Superior temporal gyrus (tissue), 1 donor: ENCODE results near the gene TNPO3.

Source experiments
- DNase-seq: peaks from one replicate; pipeline ENCODE4 v3.0.0-alpha.2; 2016; ENCODE audit errors: extremely low spot score

The TNPO3 gene

DNA sequence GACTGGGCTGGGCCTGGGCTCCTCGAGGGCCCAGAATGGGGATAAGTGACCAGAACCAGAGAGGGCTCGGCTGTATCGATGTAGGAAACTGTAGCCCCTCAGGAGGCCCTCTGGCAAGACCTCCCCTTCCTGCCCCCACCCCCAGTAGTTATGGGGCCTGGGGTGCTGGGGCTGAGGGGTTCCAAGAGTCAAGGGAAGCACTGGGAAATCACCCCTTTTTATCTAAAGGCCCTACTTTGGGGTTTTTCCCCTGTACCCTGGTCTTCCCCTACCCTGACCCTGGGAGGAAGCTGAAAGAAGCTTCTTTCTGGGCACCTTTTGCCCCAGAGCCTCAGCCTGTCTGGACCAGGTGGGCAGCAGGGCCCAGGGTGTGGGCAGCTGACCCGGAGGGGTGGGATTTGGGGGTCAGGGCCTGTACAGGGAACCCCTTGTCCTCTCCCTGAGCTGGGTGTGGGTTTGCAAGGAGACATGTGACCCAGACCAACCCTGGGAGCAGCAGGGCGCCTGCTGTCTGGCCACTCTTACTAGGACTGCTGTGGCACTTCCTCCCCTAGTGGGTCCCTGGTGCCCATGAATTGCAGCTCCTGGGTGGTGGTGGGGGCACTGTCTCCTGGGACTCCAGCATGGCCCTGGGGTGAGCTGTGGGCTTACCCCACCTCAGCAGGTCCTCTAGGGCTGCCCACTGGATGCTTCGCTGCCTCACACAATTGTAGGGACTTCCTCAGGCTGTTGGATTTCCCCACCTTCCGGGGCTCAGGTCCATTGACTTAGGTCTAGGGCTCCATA, 115.6 kb downstream of the TNPO3 start:
- DNase-seq, result no peak

GRCh38 chr7:128938544-128939074, 116.3 kb downstream of the TNPO3 start:
- no peak for DNase-seq

GRCh38 chr7:128937647-128938543, 117.0 kb downstream of the TNPO3 start, which contains the start of gene IRF5:
Gene IRF5 (plus strand): TSS chr7:128937927. CDS start chr7:128942082, 4,155 bp downstream.
- DNase-seq, result no peak

DNA sequence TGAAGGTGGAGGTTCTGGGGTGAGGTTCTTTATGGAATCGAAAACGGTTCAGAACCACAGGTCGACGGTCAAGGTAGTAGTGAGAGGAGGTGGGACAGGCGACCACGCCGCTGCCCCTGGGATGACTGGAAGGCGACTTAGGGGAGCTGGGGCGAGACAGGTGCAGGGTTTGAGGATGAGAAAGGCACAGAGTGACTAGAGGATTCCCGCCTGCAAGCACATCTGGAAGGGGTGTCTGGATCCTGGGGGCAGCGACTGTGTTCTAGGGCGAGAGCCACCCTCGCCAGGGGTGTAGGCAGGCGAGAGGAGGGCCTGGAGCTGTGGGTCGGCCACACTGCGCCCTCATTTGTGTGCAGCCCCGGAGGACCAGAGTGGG, 117.7 kb downstream of the TNPO3 start:
- no peak for DNase-seq

DNA sequence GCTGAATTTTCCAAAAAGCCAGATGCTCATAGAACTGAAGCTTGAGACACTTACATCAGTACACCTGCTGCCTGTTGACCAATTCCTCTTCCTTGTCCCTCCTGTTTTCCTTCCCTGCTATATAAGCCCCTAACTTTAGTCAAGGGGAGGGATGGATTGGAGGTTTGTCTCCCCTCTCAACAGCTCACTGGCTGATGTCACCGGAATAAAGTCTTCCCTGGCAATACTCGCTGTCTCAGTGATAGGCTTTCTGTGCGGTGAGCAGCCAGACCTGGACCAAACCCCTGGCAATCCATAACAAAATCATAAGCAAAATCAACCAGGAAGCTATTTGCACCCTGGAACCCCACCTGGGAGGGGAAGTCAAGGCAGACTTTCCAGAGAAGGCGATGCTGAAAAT, 118.1 kb downstream of the TNPO3 start:
- no peak for DNase-seq

- DNase-seq, result no peak
These were observed 119.6 kb downstream of the TNPO3 start for GRCh38 chr7:128935342-128935730.

DNA sequence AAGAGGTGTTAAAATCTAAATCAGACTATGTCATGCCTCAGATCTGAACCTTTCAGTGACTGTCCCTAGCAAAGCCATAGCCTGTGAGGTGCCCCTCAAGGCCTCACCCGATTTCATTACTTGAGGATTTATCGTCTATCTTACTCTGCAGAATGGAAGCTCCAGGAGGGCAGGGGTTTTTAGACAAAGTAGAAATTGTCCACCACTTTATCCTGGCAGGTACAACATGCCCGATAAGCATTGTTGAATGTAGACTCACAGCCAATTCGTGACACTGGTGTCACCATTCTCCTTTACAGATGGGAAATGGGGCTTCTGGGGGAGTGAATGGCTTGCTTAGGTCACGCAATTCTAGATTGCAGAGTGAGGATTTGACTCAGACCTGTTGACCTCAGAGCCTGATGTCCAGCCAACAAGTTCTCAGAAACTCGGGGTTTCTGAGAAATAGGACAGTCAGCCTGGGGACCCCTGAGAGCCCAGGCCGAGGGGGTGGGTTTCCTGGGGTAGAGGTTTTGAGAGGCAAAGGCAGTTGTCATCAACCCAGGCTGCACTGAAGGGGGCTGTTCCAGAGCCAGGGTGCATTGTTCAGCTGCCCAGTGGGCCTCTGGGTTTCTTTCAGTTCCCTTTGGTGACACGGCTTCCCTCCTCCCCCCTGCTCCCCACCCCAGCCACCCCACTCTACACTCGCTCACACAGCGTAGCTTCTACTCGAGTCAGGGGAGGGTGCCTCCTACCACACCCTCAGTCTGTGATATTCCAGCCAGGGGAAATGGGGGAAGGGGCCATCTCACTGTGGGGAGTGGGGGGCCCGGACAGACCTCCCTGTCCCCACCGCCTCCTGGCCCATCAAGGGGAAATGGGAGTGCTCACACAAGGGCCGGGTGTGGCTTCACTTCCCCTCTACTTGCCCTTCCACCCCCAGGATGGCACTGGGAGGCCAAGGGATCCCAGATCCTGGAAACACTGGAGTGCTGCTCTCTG, 120.3 kb downstream of the TNPO3 start:
- DNase-seq, result no peak

- DNase-seq, result no peak
These were observed 121.6 kb downstream of the TNPO3 start for GRCh38 chr7:128933180-128933891.

- no peak for DNase-seq
These were observed 122.1 kb downstream of the TNPO3 start for GRCh38 chr7:128932862-128933179.

DNA sequence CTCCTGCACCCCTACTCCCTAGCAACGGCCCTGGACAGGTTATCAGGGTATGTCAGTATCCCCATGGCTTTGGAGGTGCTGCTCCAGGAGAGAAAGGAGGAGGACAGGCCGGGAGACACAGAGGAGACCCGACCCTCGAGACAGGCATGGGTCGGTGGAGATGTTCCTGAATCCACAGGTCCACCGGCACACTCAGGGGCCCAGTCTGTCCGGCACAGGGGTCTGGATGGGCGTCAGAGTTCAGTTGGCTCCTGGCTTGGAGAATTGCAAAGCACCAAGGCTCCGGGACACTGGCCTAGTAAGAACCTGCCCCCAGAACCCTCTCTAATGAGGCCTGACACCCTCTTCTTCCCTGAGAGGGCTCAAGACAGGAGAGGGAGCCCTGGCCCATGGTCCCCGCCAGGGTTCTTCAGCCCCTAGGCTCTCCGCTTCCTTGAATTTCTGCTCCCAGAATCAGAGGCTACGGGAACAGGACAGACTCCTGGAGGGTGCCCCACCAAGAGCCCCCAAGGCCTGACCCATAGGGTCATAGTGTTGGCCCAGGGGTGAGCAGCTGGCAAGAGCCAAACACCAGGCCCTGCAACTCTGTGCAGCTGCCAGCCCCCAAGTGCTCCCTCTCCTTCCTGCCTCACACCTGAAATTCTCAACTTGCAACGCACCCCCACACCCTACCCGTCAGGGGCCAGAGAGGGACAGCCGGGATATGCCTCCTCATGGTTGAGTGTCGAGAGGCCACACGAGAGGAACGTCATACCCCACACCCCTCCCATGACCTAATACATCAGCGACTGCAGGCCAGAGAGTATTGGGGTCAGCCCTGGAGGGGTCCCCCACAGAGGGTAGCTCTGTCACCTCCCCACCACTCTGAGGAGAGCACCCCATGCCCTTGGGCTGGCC, 122.7 kb downstream of the TNPO3 start:
- DNase-seq, result no peak

DNA sequence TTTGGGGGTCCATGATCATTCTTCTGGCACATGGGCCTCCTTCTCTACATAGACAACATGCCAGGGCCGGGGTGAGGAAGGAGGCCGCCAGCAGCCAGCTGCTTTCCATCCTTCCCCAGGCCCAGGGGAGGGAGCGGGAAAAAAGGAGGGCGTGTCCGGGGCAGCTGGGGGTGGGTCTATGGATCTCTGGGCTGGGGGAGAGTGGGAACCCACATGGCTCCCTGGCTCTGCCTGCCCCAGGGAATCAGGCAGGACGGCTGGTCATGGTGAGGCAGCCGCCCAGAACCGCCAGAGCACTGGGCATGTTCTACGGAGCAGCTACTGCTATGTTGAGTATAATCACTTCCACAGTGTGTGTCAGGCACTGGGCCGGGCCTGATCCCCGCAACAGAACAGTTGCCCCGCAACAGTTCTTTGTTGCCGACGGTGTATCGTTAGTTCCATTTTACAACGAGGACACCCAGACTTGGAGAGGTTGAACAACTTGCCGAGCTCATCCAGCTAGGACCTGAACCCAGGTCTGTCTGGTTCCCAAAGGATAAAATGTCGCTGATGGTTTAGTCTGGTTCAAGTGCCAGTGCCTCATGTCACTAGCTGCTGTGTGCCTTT, 123.6 kb downstream of the TNPO3 start:
- DNase-seq, result no peak

GRCh38 chr7:128928882-128929788, 125.8 kb downstream of the TNPO3 start:
- DNase-seq, result no peak

- no peak for DNase-seq
These were observed 126.6 kb downstream of the TNPO3 start for GRCh38 chr7:128928159-128928813.

DNA sequence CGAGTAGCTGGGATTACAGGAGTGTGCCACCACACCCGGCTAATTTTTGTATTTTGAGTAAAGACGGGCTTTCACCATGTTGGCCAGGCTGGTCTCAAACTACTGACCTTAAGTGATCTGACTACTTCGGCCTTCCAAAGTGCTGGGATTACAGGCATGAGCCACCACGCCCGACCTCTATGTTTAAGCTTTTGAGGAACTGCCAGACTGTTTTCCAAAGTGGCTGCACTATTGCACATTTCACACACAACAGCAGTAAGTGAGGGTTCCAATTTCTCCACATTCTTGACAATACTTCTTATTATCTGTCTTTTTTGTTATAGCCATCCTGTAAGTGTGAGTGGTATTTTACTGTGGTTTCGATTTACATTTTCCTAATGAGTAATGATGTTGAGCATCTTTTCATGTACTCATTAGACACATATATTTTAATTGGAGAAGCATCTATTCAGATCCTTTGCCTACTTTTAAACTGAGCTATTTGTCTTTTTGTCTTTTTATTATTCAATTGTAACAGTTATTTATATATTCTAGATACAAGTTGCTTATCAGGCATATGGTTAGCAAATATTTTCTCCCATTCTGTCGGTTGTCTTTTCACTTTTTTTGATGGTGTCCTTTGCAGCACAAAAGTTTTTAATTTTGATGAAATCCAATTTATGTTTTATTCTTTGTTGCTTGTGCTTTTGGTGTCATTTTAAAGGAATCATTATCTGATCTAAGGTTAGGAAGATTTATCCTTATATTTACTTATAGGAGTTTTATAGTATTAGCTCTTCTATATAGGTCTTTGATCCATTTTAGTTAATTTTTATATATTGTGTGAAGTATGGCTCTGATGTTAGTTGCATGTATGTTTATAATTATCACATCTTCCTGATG, 130.0 kb downstream of the TNPO3 start:
- no peak for DNase-seq

GRCh38 chr7:128923411-128923800, 131.5 kb downstream of the TNPO3 start:
- no peak for DNase-seq

DNA sequence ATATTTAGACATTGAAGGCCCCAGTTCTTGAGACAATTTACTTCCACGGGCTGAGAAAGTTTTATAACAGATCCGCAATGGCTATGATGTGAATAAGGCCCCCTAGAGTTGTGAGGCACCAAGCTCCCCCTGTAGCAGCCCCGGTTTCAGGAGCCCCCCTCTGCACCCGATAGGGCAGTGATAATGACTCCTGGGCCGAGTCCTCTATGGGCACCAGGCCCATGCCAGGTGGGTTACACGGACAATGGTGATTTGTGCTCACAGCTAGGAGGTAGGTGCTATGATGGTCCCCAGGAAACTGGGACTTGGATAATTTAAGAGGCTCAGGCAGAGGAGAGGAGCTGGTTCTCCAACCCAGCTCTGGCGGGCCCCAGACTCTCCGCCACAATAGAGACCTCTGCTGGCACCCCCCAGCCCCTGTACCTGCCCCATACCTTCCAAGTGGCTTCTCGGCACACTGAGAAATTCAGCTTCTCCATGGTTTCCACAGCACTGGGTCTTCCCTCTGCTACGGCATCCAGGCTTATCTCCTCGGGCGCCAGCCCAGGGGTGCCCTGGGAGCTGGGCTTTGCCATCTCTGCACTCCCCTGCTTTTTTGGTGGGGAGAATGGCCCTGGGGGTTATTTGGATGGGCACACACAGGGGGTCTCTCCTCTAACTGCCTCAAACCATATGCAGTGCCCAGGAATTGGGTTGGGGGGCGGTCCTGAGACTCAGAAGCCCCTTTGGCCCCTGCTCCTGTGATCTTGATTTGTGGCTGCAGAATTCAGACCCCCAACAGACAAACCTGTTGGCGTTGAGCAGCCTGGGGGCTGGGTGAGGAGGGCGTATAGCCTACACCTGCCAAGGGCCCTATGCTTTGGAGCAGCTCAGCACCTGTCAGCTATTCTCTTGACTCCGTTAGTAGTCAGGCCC, 132.2 kb downstream of the TNPO3 start:
- DNase-seq, result no peak
